Fibroblast of mammary gland (primary cell): ENCODE data around the gene DSC2.
"Not testable (repeated sequence)": the region's sequence is repeated elsewhere in the genome, so short reads cannot be mapped to it uniquely, and the experiment has no call there.

Experiments used
- DNase-seq: peaks from one replicate; pipeline ENCODE4 v3.0.0-alpha.2; 2010; ENCODE audit warnings: low read depth
- H3K4me3 ChIP-seq: 2 replicates; pipeline ENCODE4 v1.5.1; 2011; ENCODE audit warnings: low read depth, mild to moderate bottlenecking, low read length, moderate library complexity; ENCODE audit not compliant: control insufficient read depth
- CTCF ChIP-seq: conservative IDR thresholded peaks from 2 replicates; pipeline ENCODE4 v1.5.1; 2011; ENCODE audit warnings: low read depth, low read length, inconsistent platforms; ENCODE audit not compliant: control insufficient read depth, insufficient read depth

Gene DSC2

GRCh38 chr18:31129398-31130115, 27.3 kb upstream of the DSC2 start:
- no peak for DNase-seq
- no peak for TF ChIP-seq CTCF
- H3K4me3 ChIP-seq: no peak overlapping the region

GRCh38 chr18:31125878-31126277, 23.7 kb upstream of the DSC2 start:
- no peak overlapping the region for H3K4me3 ChIP-seq
- no peak for DNase-seq
- TF ChIP-seq CTCF: no peak

- not testable (repeated sequence) for H3K4me3 ChIP-seq, DNase-seq
Measured at GRCh38 chr18:31123125-31123524, 20.9 kb upstream of the DSC2 start.

GRCh38 chr18:31120594-31120993, 18.4 kb upstream of the DSC2 start:
- no peak for TF ChIP-seq CTCF
- H3K4me3 ChIP-seq: no peak overlapping the region
- no peak for DNase-seq

GRCh38 chr18:31116853-31117595, 14.8 kb upstream of the DSC2 start:
- DNase-seq: no peak
- H3K4me3 ChIP-seq: no peak overlapping the region
- TF ChIP-seq CTCF: no peak

GRCh38 chr18:31112804-31113203, 10.6 kb upstream of the DSC2 start:
- no peak for TF ChIP-seq CTCF
- DNase-seq: no peak
- H3K4me3 ChIP-seq: no peak overlapping the region

GRCh38 chr18:31105733-31106132, 3.5 kb upstream of the DSC2 start:
- no peak for DNase-seq
- TF ChIP-seq CTCF: no peak
- no peak overlapping the region for H3K4me3 ChIP-seq
